Stimulated activated CD8-positive, alpha-beta memory T cell treated with anti-CD3 and anti-CD28 coated beads, Interleukin-7, amount 100 ng/mL, for 48 hours (primary cell): ENCODE results near the gene C1orf50.
A peak's percentile ranks its signal among the peaks of the same experiment; 100 is the strongest.
"Not testable (repeated sequence)": the region's sequence is repeated elsewhere in the genome, so short reads cannot be mapped to it uniquely, and the experiment has no call there.

Source experiments
- DNase-seq, 2 donors: peaks; one replicate each; pipeline ENCODE4 v3.0.0-alpha.2; 2020; ENCODE audit warnings: low read depth in 1 of 2; ENCODE audit errors: extremely low read depth in 1 of 2

C1orf50 gene

DNA sequence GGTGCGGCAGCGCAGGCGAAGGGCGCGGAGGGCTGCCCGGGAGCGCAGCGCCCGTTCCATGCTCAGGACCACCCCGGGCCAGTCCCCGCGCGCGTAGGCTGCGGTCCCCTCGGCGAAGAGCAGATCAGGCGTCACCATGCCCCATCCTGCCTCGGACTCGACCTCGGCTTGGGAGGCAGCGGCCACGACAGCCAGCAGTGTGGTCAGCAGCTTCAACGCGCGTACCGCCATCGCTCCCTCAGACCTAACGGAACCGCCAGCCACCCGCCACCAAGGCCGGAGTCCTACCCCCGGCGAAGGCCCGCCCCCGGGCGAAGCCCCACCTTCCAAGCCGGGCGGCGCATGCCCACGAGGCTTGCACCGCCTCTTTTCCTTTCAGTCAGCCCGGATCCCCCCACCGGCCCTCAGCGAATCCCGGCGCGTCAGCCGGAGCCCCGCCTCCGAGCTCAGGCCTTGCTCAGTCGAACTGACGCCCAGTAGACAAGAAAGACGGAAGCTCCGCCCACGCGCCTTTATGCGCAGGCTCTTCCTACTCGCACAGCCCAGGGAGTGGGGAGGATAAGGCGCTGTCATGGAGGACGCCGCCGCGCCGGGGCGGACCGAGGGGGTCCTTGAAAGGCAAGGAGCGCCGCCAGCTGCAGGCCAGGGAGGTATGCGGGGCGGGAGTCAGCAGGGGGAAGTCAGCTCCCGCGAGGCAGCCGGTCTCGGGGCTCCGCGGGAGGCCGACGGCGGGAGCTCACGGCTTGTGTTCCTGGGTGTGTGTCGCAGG, at the start of gene C1orf50, which contains the start of gene P3H1:
C1orf50 (plus strand) TSS at position 509 of the 769 bp plus-strand sequence; CDS start at position 572, 63 bp downstream.
P3H1 (minus strand) TSS at position 288 of the 769 bp plus-strand sequence; CDS start at position 231, 57 bp downstream.
- peak; percentile 99 to 100 for DNase-seq

DNA sequence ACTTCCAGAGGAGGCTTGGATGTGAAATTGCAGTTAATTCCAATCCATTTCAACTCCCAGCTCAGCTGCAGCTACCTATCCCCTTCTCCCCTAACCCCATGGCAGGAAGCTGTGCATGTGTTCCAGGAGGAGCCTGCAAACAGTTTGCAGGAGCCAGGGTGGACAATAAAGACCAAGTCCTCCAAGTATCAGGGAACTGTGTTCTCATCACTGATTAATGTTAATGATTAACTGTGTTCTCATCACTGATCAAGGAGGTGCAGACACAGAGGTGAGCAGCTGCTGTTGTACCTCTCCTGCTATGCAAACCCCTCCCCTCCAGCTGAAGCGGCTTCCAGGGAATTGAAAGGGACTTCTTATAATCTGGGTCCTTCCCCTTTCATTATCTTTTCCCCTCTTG, 46.2 kb upstream of the C1orf50 start:
- no peak for DNase-seq

DNA sequence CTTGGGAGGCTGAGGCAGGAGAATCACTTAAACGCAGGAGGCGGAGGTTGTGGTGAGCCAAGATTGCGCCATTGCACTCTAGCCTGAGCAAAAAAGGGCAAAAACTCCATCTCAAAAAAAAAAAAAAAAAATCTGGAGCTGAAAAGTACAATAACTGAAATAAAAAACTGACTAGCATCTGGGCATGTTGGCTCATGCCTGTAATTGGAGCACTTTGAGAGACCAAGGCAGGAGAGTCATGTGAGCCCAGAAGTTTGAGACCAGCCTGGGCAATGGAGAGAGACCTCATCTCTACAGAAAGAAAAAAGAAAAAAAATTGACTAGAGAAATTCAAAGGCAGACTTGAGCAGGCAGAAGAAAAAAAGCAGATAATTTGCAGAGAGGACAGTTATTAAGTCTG, 45.1 kb upstream of the C1orf50 start:
- DNase-seq = no peak

DNA sequence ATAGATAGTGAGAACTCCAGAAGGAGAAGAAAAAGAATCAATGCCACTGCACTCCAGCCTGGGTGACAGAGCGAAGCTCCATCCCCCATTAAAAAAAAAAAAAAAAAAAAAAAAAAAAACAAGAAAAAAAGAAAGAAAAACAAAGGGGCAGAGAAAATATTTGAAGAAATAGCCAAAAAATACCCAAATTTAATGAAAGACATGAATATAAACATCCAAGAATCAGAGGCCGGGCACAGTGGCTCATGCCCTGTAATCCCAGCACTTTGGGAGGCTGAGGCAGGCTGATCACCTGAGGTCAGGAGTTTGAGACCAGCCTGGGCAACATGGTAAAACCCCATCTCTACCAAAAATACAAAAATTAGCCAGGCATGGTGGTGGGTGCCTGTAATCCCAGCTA, 44.6 kb upstream of the C1orf50 start:
- DNase-seq = not testable (repeated sequence)

DNA sequence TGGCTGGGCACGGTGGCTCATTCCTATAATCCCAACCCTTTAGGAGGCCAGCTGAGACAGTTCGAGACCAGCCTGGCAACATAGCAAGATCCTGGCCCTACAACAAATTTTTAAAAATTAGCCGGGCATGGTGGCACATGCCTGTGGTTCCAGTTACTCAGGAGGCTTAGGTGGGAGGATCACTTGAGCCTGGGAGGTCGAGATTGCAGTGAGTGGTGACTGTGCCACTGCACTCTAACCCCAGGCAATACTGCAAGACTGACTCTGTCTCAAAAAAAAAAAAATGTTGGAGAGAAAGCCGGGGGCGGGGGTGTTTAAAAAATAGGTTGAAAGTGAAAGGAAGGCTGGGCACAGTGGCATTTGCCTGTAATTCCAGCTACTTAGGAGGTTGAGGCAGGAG, 43.5 kb upstream of the C1orf50 start:
- DNase-seq = no peak

DNA sequence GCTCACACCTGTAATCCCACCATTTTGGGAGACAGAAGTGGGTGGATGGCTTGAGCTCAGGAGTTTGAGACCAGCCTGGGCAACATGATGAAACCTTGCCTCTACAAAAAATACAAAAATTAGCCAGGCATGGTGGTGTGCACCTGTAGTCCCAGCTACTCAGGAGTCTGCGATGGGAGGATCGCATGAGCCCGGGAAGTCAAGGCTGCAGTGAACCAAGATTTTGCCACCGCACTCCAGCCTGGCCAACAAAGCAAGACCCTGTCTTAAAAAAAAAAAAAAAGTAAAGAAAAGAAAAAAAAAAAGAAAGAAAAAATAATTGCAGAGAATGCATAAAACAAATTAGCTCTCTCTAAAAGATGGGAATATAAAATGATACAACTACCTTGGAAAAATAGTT, 41.2 kb upstream of the C1orf50 start:
- not testable (repeated sequence) for DNase-seq

DNA sequence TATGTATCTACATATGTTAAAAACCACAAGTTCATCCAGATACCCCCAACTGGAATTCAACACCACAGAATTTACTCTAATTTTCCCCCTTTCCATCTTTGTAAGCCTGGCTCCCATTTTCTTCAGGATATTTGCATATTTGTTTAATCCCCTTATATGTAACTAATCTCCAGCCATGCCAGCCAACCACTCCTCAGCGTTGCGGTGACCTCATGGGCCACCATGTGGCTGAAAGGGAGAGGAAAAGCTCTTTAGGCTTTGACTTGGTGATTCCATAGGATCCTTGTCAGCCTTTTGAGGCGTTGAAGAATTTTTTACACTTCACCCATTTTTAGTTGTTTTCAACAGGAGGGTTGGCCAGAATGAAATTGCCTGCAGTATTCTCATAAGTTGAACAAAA, 37.0 kb upstream of the C1orf50 start:
- no peak for DNase-seq

DNA sequence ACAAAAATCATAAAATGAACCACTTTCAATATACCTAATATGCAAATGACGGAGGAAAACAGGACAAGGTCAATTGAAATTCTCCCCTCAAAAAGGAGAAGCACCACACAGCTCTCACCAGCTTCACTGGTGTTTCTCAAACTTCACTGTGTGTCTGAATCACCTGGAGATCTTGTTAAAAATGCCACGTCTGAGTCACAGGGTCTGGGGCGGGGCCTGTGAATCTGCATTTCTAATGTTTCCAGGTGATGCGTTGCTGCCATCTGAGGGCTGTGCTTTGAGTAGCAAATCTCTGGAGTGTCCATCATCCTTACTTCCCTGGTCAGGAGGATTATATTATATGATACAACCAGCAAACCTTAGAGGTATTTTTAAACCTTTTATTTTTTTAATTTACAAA, 36.1 kb upstream of the C1orf50 start:
- peak in 1 of 2 donors; percentile 45 for DNase-seq

DNA sequence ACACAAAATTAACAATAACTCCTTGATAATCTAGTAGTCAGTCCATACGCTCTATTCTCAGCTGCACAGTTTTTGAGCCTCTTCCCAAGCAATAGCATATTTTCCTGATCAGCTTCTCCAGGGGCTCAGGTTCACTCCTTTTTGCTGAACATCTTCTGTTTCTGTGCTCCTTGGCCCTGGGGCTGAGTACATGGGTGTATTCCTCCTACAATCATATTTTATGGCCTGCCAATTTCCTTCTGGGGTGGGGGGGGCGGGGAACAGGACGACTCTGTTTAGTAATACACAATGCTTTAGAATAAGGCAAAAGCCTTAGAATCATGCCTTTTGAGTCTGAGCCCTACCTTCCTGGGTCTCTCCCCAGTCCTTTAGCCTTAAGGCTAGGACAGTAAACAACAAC, 35.5 kb upstream of the C1orf50 start:
- DNase-seq = no peak

DNA sequence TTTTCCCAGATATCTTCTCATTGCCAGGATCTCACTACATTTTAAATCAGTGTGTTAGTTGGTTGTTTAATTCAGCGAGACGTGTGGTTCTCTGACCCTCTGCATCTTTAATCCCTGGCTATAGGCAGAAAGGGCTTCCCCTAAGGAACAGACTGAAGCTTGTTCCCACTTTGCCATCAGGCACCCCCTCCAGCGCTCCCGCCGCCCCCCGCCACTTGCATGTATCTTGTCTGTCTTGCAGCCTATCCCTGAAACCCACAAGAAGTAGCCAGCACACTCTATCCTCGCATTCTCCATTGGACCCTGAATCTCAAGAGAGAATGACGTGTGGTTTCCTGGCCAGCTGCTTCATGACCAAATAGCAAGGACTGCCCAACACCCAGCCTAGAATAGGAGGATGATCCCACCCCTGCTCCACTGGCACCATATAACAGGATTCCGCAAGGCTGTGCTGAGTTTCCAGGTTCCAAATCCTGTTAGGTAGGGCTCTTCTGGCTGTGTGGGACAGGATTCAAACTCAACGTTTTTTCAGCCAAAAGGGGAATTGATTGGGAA, 34.8 kb upstream of the C1orf50 start:
- DNase-seq = no peak

DNA sequence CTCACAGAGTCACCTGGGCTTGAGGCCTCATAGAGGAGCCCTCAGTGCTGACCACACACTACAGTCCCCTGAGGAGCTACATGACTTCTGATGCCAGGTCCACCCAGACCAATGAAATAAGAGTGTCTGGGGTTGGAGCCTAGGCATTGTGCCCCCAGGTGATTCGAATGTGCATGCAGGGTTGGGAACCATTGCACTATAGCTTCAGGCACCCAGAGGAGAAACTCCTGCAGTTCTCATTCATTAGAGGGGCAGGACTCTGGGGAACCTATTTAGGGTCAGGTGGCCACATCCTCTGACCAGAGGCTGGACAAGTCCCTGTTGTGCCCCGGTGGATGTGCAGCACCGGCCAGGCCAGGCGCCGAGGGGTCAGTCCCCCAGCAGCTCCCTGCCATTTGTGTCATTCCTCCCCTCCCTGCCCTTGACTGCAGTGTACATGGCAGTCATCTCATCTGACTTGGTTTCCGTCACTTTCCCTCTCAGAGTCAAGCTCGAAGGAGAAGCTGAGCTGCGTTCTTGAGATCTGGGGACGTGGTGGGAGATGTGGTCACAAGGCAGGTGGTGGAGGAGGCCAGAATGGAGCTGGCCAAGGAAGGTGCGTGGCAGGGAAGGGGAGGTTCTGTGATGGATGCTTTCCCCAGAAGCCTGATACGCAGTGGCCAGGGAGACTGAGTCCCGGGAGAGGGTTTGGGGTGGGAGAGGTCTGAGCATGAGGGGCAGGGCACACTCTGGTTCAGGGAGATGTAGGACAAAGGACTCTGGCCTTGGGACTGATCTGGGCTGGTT, 33.4 kb upstream of the C1orf50 start:
- DNase-seq = no peak

DNA sequence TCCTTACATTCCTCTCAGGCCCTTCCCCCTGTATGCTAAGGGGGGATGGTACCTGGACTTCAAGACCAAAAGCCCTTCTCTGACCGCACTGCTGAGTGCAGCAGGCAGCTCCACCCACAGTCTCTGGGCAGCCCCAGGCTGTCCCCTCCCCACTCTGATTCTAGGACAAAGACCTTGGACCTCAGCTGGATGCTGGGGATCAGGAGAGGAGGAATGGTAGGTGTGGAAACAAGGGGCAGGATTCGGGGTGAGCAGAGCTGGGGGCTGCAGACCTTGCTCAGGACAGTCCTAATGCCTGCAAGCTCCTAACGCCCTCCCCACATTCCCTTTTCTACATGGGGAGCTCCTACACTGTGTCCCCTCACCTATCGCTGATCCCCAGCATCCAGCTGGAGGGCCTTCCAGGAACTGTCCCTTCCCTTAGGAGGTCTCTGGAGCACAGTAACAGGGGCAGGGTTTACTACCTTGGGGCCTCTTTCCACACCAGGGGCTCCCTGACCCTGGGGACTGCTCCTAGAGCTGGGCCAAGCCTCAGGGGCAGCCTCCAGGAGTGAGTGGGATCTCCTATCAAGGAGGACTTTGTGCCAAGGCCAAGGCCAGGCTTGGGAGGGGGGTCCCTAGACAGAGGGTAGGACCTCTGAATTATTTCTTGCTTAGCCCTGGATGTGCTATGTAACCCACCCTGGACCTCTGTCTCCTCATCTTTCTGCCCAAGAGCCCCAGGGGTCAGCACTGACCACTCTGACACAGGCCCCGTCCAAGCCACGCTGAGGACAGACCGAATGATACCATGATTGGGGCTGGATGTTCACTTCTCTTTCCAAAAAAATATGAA, 32.6 kb upstream of the C1orf50 start:
- no peak for DNase-seq

DNA sequence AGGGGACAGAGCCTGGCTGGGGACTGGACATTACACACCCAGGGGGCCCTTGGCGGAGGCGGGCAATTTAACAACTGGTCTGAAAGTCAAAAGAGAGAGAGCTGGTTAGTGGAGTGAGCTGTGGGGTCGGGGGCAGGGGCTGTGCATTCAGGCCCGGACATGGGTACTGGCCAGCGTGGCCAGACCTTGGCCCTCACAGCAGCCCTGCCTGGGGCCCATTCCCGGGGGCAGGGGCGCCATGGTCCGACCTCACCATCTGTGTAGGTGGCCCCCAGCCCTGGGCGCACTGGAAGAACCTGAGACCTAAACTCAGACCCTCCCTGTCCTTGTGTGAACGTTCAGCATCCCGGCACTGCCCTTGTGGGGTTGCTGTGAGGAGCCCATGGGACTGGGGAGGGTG, 32.0 kb upstream of the C1orf50 start:
- no peak for DNase-seq

DNA sequence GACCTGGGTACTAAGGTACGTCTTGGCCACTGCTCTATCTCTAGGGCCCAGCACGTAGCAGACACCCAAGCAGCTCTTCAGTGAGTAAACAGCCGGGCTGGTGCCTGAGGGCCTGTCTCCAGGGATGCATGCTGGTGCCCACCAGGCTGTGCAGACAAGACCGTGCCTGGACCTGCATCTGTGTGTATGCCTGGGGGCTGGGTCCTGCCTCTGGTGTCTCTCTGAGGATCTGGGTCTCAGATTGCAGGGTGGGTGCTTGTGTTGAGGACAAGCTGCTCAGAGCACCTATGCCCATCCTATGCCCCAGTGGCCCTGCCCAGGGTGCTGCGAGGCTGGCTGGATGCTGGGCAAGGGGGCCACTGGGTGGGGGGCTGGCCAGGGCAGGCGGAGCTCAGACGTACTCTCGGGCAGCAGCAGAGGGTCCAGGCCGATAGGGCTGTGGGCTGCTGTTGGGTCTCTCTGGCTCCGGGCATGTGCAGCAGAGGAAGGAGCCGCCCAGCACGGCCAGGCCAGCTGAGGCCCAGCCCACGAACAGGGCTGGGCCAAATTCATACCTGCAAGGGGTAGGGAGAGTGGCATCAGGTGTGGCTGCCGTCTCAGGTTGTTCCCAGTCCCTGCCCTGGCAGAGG, 31.5 kb upstream of the C1orf50 start:
- DNase-seq = no peak

DNA sequence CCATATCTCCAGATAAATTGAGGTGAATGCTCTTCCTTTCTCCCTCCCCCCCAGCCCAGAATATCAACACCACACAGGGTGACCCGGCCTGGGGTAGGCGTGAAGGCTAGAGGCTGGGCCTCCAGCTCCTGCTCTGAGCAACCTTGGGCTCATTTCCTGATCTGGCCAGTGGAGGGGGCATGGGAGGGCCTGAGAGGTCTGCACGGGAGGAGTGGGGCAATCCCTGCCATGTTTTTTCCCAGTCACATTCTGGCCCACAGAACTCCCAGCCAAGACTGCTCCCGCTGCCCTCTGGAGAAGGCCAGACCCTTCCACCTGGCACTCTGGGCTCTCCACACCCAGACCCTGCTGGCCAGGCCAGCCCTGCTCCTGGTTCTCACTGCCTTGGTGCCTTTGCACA, 30.9 kb upstream of the C1orf50 start:
- DNase-seq = no peak

DNA sequence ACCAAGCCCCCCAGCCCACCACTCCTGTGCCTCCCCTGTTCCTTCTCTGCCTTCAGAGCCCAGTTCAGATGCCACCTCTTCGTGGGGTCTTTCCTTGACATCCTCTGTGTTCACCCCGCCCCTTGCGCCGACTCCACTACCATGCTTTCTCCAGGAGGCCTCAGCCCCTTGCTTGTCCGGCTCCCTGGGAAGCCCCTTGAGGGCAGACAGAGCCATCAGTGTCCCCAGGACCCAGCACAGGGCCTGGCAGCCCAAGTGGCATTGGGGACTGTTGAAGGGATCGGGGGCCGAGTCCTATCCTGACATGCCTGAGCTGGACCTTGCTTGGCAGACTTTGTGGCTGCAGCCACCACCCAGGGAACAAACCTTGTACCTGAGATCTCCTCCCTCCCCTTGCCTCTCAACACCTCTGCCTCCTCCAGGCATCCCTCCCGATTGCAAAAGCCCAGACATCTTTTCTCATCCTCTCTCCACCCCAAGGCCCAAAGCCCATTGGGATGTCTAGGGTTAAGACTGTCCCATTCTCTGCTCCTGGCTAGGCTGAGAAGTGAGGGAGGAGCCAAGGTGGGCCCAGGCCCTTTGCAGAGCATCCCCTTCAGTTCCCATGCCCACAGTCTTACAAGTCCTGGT, 30.4 kb upstream of the C1orf50 start:
- DNase-seq = no peak

DNA sequence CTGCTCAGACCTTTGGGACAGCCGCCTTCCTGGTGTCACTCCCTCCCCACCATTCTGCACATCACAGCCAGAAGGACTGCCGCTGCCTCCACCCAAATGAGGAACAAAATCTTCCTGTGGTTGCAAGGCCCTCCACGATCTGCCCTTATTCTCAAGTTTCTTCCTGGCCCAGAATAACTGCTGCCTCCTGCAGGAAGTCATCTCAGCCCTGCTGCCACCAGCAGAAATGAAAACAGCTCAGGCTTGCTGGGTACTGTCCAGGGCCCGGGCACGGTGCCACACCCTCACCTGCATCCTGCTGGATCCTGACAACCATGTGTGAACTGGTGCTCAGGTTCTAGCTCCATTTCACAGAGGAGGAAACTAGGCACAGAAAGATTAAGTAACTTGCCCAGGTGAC, 29.8 kb upstream of the C1orf50 start:
- no peak for DNase-seq

DNA sequence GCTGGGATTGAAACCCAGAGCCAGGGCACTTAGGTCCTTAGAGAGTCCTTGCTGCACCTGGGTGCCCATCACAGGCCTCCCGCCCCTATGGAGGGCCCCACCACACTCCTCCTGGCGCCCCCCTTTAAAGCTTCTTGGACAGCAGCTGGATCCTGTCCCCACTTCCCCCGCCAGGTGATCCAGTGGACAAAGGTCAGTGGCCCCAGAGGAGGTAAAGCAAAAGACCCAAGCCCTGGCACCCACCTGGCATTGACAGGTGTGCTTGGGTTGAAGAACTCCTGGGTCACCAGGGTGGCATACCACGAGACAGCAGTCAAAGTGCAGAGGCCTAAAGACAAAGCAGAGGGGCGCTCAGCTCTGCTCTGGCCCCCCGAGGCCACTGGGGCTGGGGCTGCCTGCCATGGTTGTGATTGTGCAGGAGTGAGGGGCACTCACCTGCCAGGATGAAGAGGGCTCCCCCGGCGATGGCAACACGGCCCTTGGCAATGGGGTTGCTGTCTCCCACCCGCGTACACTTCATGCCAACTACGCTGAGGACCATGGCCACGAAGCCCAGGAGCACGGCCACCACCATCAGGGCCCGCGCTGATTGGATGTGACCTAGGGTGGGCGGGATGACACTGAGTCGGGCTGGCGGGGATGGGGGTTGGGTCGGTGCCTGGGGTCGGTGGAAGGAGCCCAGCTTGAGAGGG, 28.9 kb upstream of the C1orf50 start:
- no peak for DNase-seq

DNA sequence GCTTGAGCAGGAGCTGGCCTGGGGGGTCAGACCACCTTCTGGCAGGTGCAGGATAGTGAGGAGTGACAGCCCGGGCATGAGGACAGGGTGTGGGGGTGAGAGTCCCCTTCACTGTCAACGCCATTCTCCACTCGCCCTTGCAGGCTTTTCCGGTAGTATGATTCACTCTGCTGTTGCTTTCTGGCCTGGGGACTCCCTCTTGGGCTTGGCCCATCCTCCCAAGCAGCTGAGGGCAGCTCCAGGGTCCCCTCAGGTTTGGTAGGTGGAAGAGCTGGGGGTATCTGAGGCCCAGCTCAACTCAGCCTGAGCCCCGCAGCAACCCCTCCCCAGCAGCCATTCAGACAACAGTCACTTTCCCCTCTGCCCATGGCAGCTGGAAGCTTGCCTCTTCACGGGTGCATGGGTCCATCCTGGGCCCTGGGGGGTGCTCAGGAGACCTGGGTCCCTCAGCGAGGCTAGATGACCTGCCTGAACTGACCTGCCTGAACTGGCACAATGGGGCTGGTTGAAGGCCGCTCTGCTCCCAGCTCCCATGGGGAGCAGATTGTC, 28.3 kb upstream of the C1orf50 start:
- DNase-seq = no peak
